ENCODE data around the gene ABL1.

ABL1 gene

DNA sequence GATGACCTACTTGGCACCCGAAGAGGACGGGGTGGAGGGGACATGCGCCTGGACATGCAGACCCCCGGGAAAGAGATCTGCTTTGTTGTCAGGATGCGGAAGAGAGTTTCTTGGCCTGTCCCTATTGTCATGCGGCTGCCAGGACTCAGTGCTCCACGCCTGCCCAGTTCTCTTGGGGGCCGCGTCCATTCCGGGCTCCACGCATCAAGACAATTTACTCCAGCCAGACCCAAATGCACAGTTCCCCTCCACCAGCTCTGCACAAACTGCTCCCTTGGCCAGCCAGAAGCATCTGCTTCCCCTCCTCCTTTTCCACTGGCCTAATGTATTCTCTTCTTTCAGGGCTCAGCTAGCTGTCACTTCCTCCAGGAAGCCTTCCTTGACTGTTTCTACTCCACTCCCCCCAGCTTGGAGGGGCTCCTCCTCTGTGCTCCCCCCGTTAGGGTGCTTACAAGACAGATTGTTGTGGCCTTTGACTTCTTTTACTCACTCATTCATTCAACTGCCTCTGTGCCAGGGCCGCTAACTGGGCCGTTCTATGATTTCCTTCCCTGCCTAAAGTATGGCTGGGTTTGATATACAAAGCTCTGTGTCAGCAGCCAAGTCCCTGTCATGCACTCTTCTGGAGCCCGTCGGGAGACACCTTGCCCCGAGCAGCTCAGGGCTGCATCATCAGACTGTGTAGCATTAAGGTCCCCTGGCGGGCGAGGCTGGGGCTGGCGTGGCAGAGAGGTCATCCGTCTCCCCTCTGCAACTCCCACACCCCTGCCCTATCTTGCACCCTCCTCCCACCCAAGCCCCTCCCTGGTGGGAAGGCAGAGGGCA is 97.4 kb downstream of the ABL1 start:
- H3K36me3 ChIP-seq (ENCODE audit: control insufficient read depth in 4 of 4, insufficient read depth in 4 of 4, low read length in 3 of 4), result no peaks in the 10 kb centered on the region
- peaks cover 0 to 4% (median 2%) of the 10 kb centered on the region in 4 experiments for H3K4me1 ChIP-seq (ENCODE audit: control extremely low read depth in 1 of 4, control insufficient read depth in 4 of 4, insufficient read depth in 4 of 4, low read length in 3 of 4)
- H3K9me3 ChIP-seq (ENCODE audit: control extremely low read depth in 1 of 5, control insufficient read depth in 4 of 5, insufficient read depth in 2 of 5, low read depth in 1 of 5, low read length in 4 of 5), result no peaks in the 10 kb centered on the region
- DNase-seq, result no peak
- H3K27ac ChIP-seq (ENCODE audit: insufficient read depth in 1 of 2, low read depth in 1 of 2, low read length in 2 of 2, poor library complexity in 1 of 2, severe bottlenecking in 2 of 2), result no peak overlapping the region
- no peak overlapping the region for H3K4me3 ChIP-seq (ENCODE audit: control insufficient read depth in 1 of 7, extremely low read depth in 1 of 7, insufficient read depth in 4 of 7, low read depth in 2 of 7, low read length in 6 of 7)
- H3K27me3 ChIP-seq (replicated peaks in 2 of 5; ENCODE audit: control insufficient read depth in 4 of 5, insufficient read depth in 5 of 5, low read length in 4 of 5), result peaks cover 0 to 64% (median 34%) of the 10 kb centered on the region in 5 experiments
- 62% methylated on average over 14 of the region's 21 CpGs for WGBS (ENCODE audit: insufficient coverage)
- ChIA-PET POLR2A (no interaction called here), CTCF (interaction anchor here (0.8 to 1.7 kb wide), 7 partner anchors 20 to 219 kb away, joined by 3 to 4 read pairs (median 3); no protein-coding TSS in a partner anchor)

- H3K36me3 ChIP-seq (ENCODE audit: control insufficient read depth in 4 of 4, insufficient read depth in 4 of 4, low read length in 3 of 4), result no peaks in the 10 kb centered on the region
- H3K4me3 ChIP-seq (ENCODE audit: control insufficient read depth in 1 of 7, extremely low read depth in 1 of 7, insufficient read depth in 4 of 7, low read depth in 2 of 7, low read length in 6 of 7), result no peak overlapping the region
- CTCF ChIA-PET, result interaction anchor here (0.8 to 1.7 kb wide), 7 partner anchors 20 to 220 kb away, joined by 3 to 4 read pairs (median 3); no protein-coding TSS in a partner anchor
- peaks cover 0 to 10% (median 6%) of the 10 kb centered on the region in 4 experiments for H3K4me1 ChIP-seq (ENCODE audit: control extremely low read depth in 1 of 4, control insufficient read depth in 4 of 4, insufficient read depth in 4 of 4, low read length in 3 of 4)
- POLR2A ChIA-PET, result no interaction called here
- WGBS (ENCODE audit: insufficient coverage), result 17% methylated on average over 17 of the region's 26 CpGs
- H3K9me3 ChIP-seq (ENCODE audit: control extremely low read depth in 1 of 5, control insufficient read depth in 4 of 5, insufficient read depth in 2 of 5, low read depth in 1 of 5, low read length in 4 of 5), result no peaks in the 10 kb centered on the region
- peak in 2 of 3 donors; percentile 34 to 43 for DNase-seq
- peaks cover 0 to 73% (median 38%) of the 10 kb centered on the region in 5 experiments for H3K27me3 ChIP-seq (replicated peaks in 2 of 5; ENCODE audit: control insufficient read depth in 4 of 5, insufficient read depth in 5 of 5, low read length in 4 of 5)
- H3K27ac ChIP-seq (ENCODE audit: insufficient read depth in 1 of 2, low read depth in 1 of 2, low read length in 2 of 2, poor library complexity in 1 of 2, severe bottlenecking in 2 of 2), result no peak overlapping the region
Observed at GRCh38 chr9:130933114-130934046, 98.3 kb downstream of the ABL1 start.

GRCh38 chr9:130934246-130934645 is 99.2 kb downstream of the ABL1 start:
- Histone ChIP-seq H3K27ac (ENCODE audit: insufficient read depth in 1 of 2, low read depth in 1 of 2, low read length in 2 of 2, poor library complexity in 1 of 2, severe bottlenecking in 2 of 2) (no peak overlapping the region), H3K9me3 (ENCODE audit: control extremely low read depth in 1 of 5, control insufficient read depth in 4 of 5, insufficient read depth in 2 of 5, low read depth in 1 of 5, low read length in 4 of 5) (no peaks in the 10 kb centered on the region), H3K36me3 (ENCODE audit: control insufficient read depth in 4 of 4, insufficient read depth in 4 of 4, low read length in 3 of 4) (no peaks in the 10 kb centered on the region), H3K27me3 (replicated peaks in 2 of 5; ENCODE audit: control insufficient read depth in 4 of 5, insufficient read depth in 5 of 5, low read length in 4 of 5) (peaks cover 0 to 80% (median 38%) of the 10 kb centered on the region in 5 experiments), H3K4me1 (ENCODE audit: control extremely low read depth in 1 of 4, control insufficient read depth in 4 of 4, insufficient read depth in 4 of 4, low read length in 3 of 4) (peaks cover 0 to 19% (median 14%) of the 10 kb centered on the region in 4 experiments), H3K4me3 (ENCODE audit: control insufficient read depth in 1 of 7, extremely low read depth in 1 of 7, insufficient read depth in 4 of 7, low read depth in 2 of 7, low read length in 6 of 7) (no peak overlapping the region)
- no peak for DNase-seq
- CTCF ChIA-PET, result interaction anchor here (0.6 to 1.7 kb wide), 5 partner anchors 12 to 206 kb away, joined by 3 to 5 read pairs (median 4); no protein-coding TSS in a partner anchor
- POLR2A ChIA-PET, result no interaction called here
- 65% methylated on average over 8 of the region's 11 CpGs for WGBS (ENCODE audit: insufficient coverage)

- CTCF ChIA-PET, result interaction anchor here (0.6 to 1.7 kb wide), 5 partner anchors 12 to 207 kb away, joined by 3 to 5 read pairs (median 4); no protein-coding TSS in a partner anchor
- DNase-seq, result no peak
- Histone ChIP-seq H3K9me3 (ENCODE audit: control extremely low read depth in 1 of 5, control insufficient read depth in 4 of 5, insufficient read depth in 2 of 5, low read depth in 1 of 5, low read length in 4 of 5) (no peaks in the 10 kb centered on the region), H3K36me3 (ENCODE audit: control insufficient read depth in 4 of 4, insufficient read depth in 4 of 4, low read length in 3 of 4) (no peaks in the 10 kb centered on the region), H3K4me3 (ENCODE audit: control insufficient read depth in 1 of 7, extremely low read depth in 1 of 7, insufficient read depth in 4 of 7, low read depth in 2 of 7, low read length in 6 of 7) (no peak overlapping the region), H3K4me1 (ENCODE audit: control extremely low read depth in 1 of 4, control insufficient read depth in 4 of 4, insufficient read depth in 4 of 4, low read length in 3 of 4) (peaks cover 0 to 23% (median 19%) of the 10 kb centered on the region in 4 experiments), H3K27ac (ENCODE audit: insufficient read depth in 1 of 2, low read depth in 1 of 2, low read length in 2 of 2, poor library complexity in 1 of 2, severe bottlenecking in 2 of 2) (no peak overlapping the region), H3K27me3 (replicated peaks in 2 of 5; ENCODE audit: control insufficient read depth in 4 of 5, insufficient read depth in 5 of 5, low read length in 4 of 5) (peaks cover 0 to 84% (median 38%) of the 10 kb centered on the region in 5 experiments)
- POLR2A ChIA-PET, result interaction anchor here (0.6 kb wide), 1 partner anchor 720 kb away, joined by 4 read pairs; no protein-coding TSS in a partner anchor
- 80% methylated on average over 13 of the region's 16 CpGs for WGBS (ENCODE audit: insufficient coverage)
Observed at GRCh38 chr9:130934702-130935647, 99.9 kb downstream of the ABL1 start.

- WGBS (ENCODE audit: insufficient coverage), result 92% methylated on average over 12 of the region's 13 CpGs
- no peak overlapping the region for H3K4me3 ChIP-seq (ENCODE audit: control insufficient read depth in 1 of 7, extremely low read depth in 1 of 7, insufficient read depth in 4 of 7, low read depth in 2 of 7, low read length in 6 of 7)
- CTCF ChIA-PET, result interaction anchor here (0.9 to 1.7 kb wide), 4 partner anchors 10 to 69 kb away, joined by 3 to 5 read pairs (median 4); no protein-coding TSS in a partner anchor
- no peaks in the 10 kb centered on the region for H3K9me3 ChIP-seq (ENCODE audit: control extremely low read depth in 1 of 5, control insufficient read depth in 4 of 5, insufficient read depth in 2 of 5, low read depth in 1 of 5, low read length in 4 of 5)
- H3K4me1 ChIP-seq (ENCODE audit: control extremely low read depth in 1 of 4, control insufficient read depth in 4 of 4, insufficient read depth in 4 of 4, low read length in 3 of 4), result peaks cover 0 to 27% (median 21%) of the 10 kb centered on the region in 4 experiments
- DNase-seq, result no peak
- peaks cover 0 to 92% (median 44%) of the 10 kb centered on the region in 5 experiments for H3K27me3 ChIP-seq (replicated peaks in 2 of 5; ENCODE audit: control insufficient read depth in 4 of 5, insufficient read depth in 5 of 5, low read length in 4 of 5)
- no peaks in the 10 kb centered on the region for H3K36me3 ChIP-seq (ENCODE audit: control insufficient read depth in 4 of 4, insufficient read depth in 4 of 4, low read length in 3 of 4)
- POLR2A ChIA-PET, result no interaction called here
- H3K27ac ChIP-seq (ENCODE audit: insufficient read depth in 1 of 2, low read depth in 1 of 2, low read length in 2 of 2, poor library complexity in 1 of 2, severe bottlenecking in 2 of 2), result no peak overlapping the region
Observed at GRCh38 chr9:130935648-130936271, 100.7 kb downstream of the ABL1 start.
